Stimulated activated CD4-positive, alpha-beta T cell treated with anti-CD3 and anti-CD28 coated beads, Interleukin-12 subunit alpha, Interleukin-12 subunit beta, amount 100 ng/mL, for 24 hours (primary cell): ENCODE results near the gene DNAJA3.
"Not testable (repeated sequence)": the region's sequence is repeated elsewhere in the genome, so short reads cannot be mapped to it uniquely, and the experiment has no call there.

ENCODE experiments used
- DNase-seq, 2 experiments: peaks; one replicate each; pipeline ENCODE4 v3.0.0-alpha.2; 2020; ENCODE audit warnings: low read depth in 2 of 2

DNAJA3 gene

DNA sequence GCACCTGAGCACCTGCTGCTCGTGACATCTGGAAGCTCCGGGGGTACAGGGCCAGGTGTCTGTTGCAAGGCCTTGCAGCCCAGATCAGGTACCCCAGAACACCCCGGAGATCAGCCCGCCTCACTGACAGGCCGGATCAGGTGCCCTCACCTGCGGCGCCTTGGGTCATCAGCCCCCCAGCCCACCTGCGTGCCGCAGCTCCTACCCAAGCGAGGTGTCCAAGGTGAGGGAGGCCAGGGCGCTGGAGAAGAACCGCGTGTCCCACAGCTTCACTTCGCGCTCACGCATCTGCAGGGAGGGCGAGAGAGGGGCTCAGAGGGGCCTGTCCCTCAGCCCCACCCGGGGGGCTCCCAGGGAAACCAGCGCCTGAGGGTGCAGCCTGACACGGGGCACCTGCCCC, 37.9 kb upstream of the DNAJA3 start:
- DNase-seq: no peak

DNA sequence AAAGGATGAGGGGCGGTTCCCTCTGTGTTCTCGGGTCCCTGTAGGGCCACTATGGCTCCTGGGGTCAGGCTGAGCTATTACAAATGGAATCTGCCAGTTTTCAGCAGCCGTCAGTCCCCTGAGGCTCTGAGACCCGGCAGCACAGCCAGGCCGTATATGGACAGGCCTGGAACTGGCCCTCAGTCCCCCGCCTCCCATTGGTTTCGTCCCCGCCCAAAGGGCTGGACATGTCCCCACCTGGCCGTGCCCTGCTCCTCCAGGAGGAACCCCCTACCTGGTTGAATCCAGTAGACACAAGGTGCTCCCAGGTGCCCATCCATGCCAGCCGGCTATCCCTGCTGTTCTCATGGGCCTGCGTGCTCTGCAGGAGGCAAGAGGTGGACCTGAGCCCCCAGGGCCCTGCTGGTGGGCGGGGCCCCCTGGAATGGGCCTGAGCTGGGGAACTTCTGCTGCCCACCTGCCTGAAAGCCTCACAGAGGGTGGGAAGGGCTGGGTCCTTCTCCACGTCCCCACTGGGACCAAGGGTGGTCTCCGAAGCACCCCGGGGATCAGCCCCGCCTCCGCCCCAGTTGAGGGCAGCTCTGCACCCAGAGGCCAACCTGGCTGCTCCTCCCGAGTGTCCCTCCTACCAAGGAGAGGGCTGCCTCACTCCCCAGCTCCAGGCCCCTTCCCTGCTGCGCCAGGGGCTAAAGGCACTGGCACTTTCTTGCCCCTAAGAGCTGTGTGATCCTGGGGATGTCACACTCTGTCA, 37.2 kb upstream of the DNAJA3 start:
- no peak for DNase-seq

DNA sequence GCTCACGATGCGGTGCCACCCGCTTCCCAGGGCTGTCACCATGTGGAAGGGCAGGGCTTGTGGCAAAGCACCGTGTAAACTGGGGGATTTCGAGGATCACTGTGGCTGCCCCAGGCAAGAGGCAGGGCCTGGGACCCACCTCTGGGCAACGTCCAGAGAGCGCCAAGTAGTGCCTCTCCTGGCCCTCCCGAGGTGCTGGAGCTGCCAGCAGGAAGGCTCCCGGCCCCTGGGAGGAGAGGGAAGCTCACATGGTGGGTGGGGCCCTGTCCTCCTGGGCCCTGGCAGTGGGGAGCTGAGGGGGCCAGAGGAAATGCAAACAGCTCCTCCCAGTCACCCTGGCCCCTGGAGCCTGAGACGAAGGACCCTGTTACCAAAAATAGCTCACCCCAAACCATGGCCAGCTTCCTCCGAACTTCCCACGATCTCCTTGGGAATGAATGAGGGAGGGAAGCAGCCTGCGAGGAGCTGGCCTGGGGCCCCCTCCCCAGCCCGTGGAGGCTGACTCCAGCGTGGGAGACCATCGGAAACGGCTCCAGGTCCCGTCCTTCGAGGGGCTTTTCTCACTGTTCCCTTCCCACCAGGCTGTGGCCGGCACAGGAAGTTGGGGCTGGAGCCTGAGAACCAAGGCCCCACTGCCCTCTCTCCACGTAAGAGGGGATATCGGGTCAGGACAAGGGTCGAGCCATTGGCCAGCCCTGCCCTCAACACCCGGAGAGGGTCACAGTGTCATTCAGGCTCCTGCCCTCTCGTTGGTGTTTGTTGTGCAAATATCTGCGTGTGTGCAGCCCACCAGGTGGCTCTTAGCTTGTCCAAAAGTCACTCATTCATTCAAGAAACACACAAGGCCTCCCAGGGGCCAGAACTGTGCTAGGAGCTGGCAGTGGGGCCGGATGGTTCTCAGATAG, 36.4 kb upstream of the DNAJA3 start:
- DNase-seq: no peak

DNA sequence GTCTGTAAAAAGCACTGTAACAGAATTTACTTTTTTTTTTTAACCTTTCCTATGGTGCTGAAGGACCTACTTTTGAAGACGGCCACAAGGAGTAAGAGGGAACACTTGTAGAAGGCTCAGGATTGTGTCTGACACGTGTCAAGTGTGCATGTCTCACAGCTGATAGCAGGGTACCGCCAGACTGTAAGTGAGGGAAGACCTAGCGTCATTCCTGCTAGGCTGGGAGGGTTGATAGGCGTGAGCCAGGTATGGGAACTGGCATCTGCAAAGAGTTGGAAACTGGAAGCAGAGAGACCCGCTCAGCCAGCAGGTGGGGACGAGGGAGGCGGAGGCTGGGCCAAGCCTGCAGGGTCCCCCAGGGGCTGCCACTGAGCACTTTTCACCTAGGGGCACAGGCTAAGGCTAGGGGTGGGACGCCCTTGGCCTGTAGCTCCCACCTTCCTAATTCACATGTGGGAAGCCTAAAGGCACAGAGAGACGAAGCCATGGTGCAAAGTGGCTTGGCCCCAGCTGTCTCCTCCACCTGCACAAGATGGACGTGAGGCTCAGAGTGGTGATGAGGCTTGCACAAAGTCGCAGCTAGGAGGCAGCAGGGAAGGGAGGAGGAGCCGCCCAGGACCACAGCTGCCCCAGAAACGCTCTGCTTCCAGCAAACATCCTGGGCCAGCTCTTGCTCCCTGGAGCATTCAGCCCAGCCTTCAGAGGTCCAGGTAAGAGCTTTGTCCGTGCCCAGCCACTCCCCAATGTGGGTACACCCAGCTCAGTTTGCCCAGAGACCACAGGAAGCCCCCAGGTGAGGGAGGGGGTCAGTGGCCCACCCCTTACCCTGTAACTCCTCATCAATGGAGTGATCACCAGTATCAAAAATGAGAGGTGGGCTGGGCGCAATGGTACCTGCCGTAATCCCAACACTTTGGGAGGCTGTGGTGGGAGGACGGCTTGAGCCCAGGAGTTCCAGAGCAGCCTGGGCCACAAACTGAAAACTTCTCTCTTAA, 35.1 kb upstream of the DNAJA3 start:
- no peak for DNase-seq

DNA sequence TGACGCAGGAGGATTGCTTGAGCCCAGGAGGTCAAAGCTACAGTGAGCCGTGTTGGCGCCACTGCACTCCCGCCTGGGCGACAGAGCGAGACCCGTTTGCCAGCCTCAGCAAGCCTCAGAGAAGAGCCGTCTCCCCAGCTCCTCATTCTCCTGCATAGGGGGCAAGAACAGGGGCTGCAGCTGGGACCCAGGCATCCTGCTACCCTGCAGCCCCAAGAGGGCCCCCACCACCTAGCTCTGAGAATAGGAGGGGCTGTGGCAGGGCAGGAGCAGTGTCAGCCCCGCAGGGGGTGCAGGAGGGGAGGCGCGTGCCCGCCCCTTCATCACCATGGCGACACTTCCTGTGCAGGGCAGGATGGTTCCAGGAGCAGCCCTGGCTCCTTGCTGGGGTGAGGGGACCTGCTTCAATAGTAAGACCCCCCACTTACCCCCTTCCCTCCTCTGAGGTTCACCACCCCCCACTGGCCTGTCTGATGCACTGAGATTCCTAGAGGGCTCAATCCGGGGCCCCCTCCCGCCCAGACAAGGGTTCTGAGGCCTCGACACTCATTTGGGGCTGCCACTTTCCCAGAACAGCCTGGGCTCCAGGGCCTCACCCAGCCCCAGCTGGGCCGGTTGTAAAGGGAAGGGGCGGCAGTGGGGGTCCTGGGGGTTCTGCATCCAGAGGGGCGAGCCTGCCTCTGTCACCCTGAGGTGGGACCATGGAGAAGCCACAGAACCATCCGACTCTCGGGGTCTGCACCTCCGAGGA, 33.9 kb upstream of the DNAJA3 start:
- no peak for DNase-seq

DNA sequence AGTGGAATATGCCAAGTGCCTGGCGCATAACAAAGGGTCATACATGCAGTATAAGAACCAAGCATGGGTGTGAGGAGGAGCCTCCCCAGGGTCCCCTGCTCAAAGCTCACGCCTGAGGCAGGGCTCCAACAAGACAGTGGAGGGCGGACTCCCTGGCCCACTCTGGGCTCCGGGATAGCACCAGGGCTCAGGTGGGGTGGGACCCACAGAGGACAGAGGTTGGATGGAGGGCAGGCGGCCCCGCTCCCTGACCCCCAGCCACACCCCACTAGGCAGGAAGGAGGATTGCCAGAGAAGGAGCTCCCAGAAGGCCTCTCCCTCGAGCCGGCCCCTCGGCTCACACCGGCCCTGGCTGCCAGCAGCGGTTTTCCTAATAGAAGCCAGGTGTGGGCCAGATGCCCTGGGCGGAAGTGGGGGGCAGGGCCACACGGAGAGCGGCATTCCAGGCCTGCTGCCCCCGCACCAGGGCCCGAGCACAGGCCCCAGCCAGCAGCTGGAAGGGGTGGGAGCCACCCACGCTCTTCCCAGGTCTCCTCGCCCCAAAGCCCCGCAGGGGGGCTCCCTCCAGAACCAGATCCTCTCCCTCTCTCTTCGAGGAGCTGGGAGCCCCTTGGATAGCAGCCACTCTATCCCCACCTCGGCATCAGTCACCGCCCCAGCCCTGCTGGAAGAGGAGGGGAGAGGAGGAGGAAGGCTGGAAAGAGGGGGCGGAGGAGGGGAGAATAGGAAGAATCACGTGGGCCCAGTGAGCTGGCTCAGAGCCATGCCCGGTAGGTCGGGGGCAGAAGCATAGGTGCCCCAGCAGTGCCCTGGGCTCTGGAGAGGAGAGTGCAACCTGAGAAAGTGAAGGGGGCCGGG, 33.1 kb upstream of the DNAJA3 start:
- DNase-seq: no peak

DNA sequence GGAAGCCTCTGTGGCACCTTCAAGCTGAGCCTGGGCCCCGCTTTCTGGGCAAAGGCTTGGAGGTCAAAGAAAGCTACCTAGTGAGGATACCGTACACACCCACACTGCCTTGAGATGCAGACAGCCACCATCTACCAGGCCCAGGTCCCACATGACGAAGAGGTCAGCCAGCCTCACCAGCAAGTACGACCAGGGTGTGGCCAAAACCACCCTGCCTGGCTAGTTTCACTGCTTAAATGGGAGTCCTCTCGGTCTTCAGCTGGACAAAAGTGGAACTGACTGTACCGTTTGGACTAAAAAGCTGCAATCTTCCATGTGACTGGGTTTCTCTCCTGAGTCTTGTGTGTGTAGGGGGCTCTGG, 32.4 kb upstream of the DNAJA3 start:
- DNase-seq: no peak

DNA sequence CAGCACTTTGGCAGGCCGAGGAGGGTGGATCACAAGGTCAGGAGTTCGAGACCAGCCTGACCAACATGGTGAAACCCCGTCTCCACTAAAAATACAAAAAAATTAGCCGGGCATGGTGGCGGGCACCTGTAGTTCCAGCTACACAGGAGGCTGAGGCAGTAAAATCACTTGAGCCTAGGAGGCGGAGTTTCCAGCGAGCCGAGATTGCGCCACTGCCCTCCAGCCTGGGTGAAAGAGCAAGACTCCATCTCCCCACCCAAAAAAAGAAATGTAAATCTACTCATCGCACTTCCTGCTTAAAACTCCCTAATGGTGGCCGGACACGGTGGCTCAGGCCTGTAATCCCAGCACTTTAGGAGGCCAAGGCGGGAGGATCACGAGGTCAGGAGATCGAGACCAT, 31.8 kb upstream of the DNAJA3 start:
- DNase-seq: not testable (repeated sequence)

DNA sequence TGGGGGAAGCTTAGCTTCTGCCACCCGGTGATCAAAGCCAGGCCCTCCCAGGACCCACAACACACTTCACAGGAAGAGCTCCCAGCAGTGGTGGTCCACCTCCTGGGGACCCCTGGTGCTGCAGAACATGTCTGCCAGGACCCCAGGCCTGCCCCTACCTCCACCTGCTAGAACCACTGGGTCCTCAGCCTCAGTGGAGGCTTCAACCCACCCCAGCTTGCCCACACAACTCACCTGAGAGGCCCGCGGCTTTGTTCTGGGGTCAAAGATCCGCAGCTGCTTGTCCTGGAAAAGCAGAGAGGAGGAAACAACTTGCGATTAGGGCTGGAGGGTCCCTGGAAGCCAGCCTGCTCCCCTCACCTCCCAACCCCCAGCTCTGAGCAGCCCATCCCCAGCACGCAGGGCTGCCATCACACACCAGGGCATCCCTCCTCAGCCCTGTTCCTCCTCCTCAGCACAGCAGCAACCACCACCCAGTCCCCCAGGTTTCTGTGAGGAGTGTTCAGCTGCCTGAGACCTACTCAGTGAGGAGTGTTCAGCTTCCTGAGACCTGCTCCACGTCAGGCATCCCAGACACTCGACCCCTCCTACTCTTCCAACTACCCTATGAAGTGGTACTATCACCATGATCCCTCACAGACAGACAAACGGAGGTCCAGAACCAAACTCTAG, 30.5 kb upstream of the DNAJA3 start:
- no peak for DNase-seq

DNA sequence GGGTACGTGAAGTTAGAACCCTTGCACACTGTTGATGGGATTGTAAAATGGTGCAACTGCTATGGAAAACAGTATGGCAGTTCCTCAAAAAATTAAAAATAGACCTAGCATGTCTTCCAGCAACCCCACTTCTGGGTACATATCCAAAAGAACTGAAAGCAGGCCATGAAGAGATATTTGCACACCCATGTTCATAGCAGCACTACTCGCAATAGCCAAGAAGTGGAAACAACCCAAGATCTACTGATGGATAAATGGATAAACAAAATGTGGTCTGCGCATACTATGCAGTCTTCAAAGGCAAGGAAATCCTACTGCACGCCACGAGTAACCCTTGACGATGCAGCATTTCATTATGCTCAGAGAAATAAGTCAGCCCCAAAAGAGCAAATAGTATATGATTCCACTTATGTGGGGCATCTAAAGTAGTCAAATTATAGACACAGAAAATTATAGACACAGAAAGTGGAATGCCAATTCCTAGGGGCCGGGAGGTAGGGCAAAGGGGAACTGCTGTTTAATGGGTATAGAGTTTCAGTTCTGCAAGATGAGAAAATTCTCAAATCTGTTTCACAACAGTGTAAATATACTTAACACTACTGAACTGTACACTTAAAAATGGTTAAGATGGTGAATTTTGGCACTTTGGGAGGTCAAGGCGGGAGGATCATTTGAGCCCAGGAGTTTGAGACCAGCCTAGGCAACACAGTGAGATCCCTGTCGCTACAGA, 26.5 kb upstream of the DNAJA3 start:
- no peak for DNase-seq

DNA sequence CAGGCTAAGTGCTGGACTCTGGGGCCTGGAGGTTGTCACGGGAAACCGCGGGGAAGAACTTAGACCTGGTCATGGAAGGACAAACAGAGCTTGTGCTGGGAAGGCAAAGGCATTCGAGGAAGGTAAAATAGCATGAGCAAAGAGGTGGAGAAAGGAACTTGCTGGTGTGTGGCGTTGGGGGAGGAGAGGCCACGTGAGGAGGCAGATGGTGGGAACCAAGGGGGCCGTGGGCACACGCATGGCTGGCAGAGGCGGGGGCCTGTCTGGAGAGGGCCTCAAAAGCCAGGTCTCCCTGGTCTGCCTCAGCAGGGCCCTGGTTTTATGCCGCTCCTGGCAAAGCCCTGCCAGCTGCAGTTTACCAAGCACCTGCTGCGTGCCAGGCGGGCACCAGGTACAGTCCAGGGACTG, 24.6 kb upstream of the DNAJA3 start:
- no peak for DNase-seq

DNA sequence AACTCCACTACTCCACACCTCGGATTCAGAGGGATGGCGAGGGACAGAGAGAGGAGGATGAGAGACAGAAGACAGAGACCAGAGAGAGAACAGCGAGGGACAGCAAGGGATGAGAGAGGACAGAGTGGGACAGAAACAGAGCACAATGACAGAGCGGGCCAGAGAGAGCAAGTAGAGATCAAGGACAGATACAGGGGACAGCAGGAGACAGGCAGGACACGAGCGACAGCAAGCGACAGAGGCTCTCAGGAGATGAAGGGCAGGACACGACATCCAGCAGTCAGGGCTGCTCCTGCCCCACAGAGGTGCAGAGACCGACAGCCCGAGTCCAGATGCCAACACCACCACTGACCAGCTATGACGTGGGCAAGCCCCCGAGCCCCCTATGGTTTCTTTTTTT, 24.2 kb upstream of the DNAJA3 start:
- DNase-seq: no peak

DNA sequence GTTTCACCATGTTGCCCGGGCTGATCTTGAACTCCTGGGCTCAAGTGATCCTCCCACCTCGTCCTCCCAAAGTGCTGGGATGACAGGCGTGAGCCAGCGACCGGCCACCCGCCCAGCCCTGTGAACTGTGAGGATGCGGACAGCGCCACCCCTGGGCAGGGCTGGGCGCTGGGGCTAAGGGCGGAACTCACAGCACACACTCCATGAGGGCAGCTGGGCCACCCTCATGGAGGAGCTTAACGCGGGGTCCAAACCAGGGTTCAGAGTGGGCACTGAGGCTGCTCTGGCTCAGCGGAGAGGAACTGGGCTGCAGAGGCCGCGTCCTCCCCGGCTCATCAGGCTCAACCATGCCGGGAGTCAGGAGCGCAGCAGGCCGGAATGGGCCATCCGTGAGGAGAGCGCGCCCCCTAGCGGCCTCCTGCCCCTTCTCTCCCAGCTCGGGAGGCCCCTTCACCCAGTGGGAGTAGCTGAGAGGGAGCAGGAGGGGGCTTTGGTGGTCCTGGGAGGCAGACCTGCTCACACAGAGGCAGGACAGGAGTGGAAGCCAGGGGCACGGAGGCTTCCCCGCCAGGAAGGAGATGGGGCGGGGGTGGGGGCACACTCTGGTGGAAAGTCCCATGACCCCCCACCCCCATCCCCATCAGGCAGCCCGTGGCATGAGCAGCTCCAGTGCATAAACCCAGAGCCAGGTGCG, 23.1 kb upstream of the DNAJA3 start:
- peak in 1 of 2 experiments; percentile 71 for DNase-seq

DNA sequence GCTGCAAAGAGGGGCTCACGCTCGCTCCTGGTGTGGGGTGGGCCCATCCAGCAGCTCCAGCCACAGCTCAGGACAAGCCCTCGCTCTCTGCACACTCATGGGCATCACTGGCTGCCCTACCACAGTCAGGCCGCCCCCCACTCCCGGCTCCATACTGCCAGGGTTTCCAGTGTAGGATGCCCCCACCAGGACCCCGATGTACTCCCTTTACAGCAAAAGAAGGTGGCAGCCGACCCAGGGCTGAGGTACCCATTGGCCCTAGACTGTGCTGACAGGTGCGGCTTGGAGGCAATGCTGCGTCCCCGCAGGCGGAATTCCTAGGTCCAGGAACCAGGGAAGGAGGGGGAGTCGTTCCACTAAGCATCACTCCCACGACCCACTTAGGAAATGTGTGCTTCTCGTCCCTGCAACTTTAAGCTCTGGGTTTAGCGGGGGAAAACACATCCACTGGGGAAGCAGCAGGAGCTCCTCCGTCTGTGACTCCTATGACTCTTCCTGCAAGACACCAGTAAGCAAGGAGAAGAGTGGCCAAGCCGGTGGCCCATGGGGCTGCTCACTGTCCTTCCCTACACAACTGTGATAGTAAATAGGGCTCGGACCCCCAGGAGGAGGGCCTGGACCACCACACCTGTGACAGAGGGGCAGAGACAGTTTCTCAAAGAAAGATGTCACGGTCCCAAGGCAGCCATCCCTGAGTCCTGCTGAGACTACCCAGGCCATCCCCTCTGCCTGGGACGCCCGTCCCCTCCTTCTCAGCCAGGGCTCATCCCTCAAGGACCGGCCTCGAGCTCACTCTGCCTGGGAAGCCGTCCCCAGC, 22.3 kb upstream of the DNAJA3 start:
- DNase-seq: no peak

DNA sequence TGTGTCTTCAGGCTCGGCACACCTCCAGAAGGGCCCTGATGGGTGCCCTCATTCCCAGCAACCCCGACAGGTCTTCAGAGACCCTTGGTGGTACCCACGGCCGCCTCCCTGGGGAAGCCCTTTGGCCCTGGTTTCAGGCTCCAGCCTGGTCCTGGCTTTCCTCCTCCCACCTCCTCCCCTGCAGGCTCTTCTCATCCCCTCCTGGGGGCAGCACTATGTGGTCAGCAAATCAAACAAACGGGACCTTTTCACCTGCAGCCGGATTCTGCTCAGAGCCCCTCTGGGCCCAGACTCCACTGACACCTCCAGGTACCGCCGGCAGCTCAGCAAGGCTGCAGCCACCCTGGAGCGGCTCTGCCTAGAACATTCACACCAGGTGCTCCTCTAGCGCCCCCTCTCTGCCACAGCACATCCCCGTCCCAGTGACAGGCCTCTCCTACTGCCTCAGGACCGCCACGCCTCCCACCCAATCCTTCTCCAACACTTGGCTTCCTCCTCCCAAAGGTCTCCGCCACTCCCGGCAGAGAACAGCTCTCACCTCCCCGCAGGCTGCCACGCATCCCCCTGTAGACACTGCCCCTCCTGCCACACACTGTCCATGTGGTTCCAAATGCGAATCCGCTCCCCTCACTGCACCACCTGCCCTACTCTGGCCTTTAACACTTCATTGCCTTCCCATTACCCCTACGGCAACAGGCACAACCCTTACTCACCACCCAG, 21.3 kb upstream of the DNAJA3 start:
- DNase-seq: no peak

DNA sequence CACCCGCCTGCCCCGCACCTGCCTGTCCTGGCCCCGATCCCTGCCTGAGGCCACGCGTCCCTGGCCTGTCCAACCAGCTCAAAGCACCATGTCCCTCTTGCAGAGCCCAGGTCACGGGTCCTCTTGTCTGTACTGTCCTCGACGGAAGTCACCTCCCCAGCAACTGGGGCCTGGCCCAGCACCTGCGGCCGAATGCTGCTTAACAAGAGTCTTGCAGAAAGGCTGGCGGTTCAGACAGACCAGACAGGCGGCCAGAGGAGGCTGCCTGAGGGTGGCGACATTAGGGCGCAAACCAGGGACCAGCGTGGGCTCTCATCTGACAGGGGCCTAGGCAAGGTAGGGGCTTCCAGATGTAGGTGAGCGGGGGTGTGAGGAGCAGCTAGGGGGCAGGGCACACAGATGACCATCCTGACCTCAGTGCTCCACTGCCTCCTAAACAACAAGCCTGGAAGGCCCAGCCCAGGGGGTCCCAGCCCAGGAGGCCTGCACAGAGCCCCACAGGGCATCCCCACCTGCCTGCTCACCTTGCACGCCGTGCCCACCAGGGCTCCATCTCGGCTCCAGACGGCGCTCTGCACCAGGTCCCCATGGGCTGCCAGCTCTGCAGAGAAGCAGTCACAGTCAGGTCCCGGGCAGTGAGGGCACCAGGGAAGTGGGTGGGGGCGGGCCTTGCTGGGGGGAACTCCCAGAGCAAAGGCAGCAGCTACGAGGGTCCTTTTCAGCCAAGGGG, 20.5 kb upstream of the DNAJA3 start:
- DNase-seq: no peak
